HepG2 (cell line): ENCODE results near the gene LHFPL6. TPM values are rescaled to one million over a fixed set of nuclear protein-coding genes. Genes with fewer than 3 reads are reported as not detected.

Source experiments
- AGO2 ChIP-seq: fragments of 200-400 bp; formaldehyde crosslinking; optimal IDR thresholded peaks from 2 replicates; pipeline ENCODE3; 2017; ENCODE audit warnings: mild to moderate bottlenecking, low read depth, low read length, moderate library complexity
- ELF3 ChIP-seq: IDR thresholded peaks from 2 replicates; pipeline ENCODE4 v1.6.1; 2016; ENCODE audit warnings: missing genetic modification reagents, missing compliant biosample characterization
- HNF4A ChIP-seq: sonication (generic); formaldehyde crosslinking; IDR thresholded peaks from 2 replicates; pipeline ENCODE4 v1.4.0; 2020; ENCODE audit warnings: missing genetic modification reagents
- MYC ChIP-seq: sonication (generic); formaldehyde crosslinking; IDR thresholded peaks from 2 replicates; pipeline ENCODE4 v1.9.0; 2021; ENCODE audit warnings: missing genetic modification reagents, borderline replicate concordance
- RBAK ChIP-seq: sonication (generic); formaldehyde crosslinking; IDR thresholded peaks from 2 replicates; pipeline ENCODE4 v1.5.1; 2020; ENCODE audit warnings: mild to moderate bottlenecking, missing genetic modification reagents
- SRY ChIP-seq: sonication (generic); formaldehyde crosslinking; IDR thresholded peaks from 2 replicates; pipeline ENCODE4 v1.8.0; 2022; ENCODE audit warnings: mild to moderate bottlenecking, missing genetic modification reagents
- polyA plus RNA-seq, 8 experiments: library from polyadenylated mRNA; depleted of rRNA in 3 of 8; stranded (reverse) in 7 of 8; unstranded in 1 of 8; fragments of >200 nt; fragmentation: Illumina TruSeq in 4 of 8; extraction: Trizol in 4 of 8; gene quantifications; 2 replicates each; pipeline versions ENCODE4 v1.2.1 to v1.2.3, GENCODE V29; 2011 to 2016; ENCODE audit warnings: low read depth in 4 of 8, missing spikeins in 1 of 8, mixed read lengths in 1 of 8; ENCODE audit not compliant: insufficient read depth in 1 of 8
- total RNA-seq, 5 experiments: library from RNA; depleted of rRNA; stranded (reverse); fragments of >200 nt; fragmentation: Illumina TruSeq; extraction: Trizol; gene quantifications; 2 replicates each; pipeline ENCODE4 v1.2.3, GENCODE V29; 2016; ENCODE audit warnings: low read depth in 1 of 5
- TF ChIP-seq, protein P1 (sequence below): sonication (generic); formaldehyde crosslinking; IDR thresholded peaks from 2 replicates; pipeline ENCODE4 v1.5.0; 2020; ENCODE audit warnings: mild to moderate bottlenecking, missing genetic modification reagents, borderline replicate concordance
- TF ChIP-seq, protein P2 (sequence below): sonication (generic); formaldehyde crosslinking; IDR thresholded peaks from 2 replicates; pipeline ENCODE4 v1.8.1; 2023; ENCODE audit warnings: mild to moderate bottlenecking, missing genetic modification reagents
- TF ChIP-seq, protein P3 (sequence below): sonication (generic); formaldehyde crosslinking; IDR thresholded peaks from 2 replicates; pipeline ENCODE4 v1.5.0; 2020; ENCODE audit warnings: mild to moderate bottlenecking, missing genetic modification reagents
- TF ChIP-seq, protein P4 (sequence below): sonication (generic); formaldehyde crosslinking; IDR thresholded peaks from 2 replicates; pipeline ENCODE4 v1.4.0; 2020; ENCODE audit warnings: missing genetic modification reagents

Gene LHFPL6
- total and polyA plus RNA-seq, 2 of the 13 experiments (the other 11 are each of a cell fraction or from before 2014, with no cell fraction given) = not detected

DNA sequence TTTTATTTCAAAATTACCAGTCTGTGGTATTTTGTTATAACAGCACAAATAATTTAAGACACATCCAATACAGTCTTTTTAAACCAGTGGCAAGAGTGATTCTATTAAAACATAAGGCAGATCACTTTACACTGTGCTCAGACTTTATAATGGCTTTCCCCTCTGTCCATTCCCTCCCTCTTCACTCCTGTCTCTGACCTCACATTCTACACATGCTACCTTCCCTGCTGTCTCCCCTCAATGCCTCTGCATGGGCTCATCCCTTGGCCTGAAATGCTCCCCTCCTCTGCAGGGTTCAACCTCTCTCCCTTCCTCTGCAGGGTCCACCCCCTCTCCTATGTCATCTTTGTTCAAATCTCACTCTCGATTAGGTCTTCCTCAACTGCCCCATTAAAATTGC is 170.8 kb downstream of the LHFPL6 start (continued):
- TF ChIP-seq, protein P1, sequence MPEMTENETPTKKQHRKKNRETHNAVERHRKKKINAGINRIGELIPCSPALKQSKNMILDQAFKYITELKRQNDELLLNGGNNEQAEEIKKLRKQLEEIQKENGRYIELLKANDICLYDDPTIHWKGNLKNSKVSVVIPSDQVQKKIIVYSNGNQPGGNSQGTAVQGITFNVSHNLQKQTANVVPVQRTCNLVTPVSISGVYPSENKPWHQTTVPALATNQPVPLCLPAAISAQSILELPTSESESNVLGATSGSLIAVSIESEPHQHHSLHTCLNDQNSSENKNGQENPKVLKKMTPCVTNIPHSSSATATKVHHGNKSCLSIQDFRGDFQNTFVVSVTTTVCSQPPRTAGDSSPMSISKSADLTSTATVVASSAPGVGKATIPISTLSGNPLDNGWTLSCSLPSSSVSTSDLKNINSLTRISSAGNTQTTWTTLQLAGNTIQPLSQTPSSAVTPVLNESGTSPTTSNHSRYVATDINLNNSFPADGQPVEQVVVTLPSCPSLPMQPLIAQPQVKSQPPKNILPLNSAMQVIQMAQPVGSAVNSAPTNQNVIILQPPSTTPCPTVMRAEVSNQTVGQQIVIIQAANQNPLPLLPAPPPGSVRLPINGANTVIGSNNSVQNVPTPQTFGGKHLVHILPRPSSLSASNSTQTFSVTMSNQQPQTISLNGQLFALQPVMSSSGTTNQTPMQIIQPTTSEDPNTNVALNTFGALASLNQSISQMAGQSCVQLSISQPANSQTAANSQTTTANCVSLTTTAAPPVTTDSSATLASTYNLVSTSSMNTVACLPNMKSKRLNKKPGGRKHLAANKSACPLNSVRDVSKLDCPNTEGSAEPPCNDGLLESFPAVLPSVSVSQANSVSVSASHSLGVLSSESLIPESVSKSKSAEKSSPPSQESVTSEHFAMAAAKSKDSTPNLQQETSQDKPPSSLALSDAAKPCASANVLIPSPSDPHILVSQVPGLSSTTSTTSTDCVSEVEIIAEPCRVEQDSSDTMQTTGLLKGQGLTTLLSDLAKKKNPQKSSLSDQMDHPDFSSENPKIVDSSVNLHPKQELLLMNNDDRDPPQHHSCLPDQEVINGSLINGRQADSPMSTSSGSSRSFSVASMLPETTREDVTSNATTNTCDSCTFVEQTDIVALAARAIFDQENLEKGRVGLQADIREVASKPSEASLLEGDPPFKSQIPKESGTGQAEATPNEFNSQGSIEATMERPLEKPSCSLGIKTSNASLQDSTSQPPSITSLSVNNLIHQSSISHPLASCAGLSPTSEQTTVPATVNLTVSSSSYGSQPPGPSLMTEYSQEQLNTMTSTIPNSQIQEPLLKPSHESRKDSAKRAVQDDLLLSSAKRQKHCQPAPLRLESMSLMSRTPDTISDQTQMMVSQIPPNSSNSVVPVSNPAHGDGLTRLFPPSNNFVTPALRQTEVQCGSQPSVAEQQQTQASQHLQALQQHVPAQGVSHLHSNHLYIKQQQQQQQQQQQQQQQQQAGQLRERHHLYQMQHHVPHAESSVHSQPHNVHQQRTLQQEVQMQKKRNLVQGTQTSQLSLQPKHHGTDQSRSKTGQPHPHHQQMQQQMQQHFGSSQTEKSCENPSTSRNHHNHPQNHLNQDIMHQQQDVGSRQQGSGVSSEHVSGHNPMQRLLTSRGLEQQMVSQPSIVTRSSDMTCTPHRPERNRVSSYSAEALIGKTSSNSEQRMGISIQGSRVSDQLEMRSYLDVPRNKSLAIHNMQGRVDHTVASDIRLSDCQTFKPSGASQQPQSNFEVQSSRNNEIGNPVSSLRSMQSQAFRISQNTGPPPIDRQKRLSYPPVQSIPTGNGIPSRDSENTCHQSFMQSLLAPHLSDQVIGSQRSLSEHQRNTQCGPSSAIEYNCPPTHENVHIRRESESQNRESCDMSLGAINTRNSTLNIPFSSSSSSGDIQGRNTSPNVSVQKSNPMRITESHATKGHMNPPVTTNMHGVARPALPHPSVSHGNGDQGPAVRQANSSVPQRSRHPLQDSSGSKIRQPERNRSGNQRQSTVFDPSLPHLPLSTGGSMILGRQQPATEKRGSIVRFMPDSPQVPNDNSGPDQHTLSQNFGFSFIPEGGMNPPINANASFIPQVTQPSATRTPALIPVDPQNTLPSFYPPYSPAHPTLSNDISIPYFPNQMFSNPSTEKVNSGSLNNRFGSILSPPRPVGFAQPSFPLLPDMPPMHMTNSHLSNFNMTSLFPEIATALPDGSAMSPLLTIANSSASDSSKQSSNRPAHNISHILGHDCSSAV = no peak
- TF ChIP-seq, protein P2, sequence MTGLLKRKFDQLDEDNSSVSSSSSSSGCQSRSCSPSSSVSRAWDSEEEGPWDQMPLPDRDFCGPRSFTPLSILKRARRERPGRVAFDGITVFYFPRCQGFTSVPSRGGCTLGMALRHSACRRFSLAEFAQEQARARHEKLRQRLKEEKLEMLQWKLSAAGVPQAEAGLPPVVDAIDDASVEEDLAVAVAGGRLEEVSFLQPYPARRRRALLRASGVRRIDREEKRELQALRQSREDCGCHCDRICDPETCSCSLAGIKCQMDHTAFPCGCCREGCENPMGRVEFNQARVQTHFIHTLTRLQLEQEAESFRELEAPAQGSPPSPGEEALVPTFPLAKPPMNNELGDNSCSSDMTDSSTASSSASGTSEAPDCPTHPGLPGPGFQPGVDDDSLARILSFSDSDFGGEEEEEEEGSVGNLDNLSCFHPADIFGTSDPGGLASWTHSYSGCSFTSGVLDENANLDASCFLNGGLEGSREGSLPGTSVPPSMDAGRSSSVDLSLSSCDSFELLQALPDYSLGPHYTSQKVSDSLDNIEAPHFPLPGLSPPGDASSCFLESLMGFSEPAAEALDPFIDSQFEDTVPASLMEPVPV (CRISPR knock-in tag) = no peak
- TF ChIP-seq RBAK (CRISPR knock-in tag) (no peak), AGO2 (no peak), SRY (no peak), ELF3 (CRISPR knock-in tag) (no peak), MYC (CRISPR knock-in tag) (no peak), HNF4A (CRISPR knock-in tag) (no peak)
- TF ChIP-seq, protein P3, sequence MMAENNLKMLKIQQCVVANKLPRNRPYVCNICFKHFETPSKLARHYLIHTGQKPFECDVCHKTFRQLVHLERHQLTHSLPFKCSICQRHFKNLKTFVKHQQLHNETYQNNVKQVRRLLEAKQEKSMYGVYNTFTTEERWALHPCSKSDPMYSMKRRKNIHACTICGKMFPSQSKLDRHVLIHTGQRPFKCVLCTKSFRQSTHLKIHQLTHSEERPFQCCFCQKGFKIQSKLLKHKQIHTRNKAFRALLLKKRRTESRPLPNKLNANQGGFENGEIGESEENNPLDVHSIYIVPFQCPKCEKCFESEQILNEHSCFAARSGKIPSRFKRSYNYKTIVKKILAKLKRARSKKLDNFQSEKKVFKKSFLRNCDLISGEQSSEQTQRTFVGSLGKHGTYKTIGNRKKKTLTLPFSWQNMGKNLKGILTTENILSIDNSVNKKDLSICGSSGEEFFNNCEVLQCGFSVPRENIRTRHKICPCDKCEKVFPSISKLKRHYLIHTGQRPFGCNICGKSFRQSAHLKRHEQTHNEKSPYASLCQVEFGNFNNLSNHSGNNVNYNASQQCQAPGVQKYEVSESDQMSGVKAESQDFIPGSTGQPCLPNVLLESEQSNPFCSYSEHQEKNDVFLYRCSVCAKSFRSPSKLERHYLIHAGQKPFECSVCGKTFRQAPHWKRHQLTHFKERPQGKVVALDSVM (CRISPR knock-in tag) = no peak
- TF ChIP-seq, protein P4, sequence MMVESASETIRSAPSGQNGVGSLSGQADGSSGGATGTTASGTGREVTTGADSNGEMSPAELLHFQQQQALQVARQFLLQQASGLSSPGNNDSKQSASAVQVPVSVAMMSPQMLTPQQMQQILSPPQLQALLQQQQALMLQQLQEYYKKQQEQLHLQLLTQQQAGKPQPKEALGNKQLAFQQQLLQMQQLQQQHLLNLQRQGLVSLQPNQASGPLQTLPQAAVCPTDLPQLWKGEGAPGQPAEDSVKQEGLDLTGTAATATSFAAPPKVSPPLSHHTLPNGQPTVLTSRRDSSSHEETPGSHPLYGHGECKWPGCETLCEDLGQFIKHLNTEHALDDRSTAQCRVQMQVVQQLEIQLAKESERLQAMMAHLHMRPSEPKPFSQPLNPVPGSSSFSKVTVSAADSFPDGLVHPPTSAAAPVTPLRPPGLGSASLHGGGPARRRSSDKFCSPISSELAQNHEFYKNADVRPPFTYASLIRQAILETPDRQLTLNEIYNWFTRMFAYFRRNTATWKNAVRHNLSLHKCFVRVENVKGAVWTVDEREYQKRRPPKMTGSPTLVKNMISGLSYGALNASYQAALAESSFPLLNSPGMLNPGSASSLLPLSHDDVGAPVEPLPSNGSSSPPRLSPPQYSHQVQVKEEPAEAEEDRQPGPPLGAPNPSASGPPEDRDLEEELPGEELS = no peak
- TF ChIP-seq, all 625 proteins: peak for 0
